ENCODE measurements around the gene GPX6.

The GPX6 gene

DNA sequence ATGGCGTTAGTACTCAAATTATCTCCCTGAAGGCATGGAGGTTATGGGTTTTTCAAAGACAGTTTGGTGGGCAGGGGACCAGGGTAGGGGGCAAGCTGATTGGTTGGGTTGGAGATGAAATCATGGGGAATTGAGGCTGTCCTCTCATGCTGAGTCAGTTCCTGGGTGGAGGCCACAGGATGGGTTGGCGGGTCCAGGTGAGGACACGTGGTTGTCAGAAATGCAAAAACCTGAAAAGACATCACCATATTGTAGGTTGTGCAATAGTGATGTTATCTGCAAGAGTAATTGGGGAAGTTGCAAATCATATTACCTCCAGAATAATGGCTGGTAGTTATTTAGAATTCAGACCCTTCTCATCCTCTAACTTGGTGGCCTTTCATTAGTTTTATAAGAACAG, 30.1 kb downstream of the GPX6 start:
- H3K27me3 ChIP-seq (ENCODE audit: insufficient read depth, poor library complexity, severe bottlenecking): peaks cover 8% of the 10 kb centered on the region
- H3K27ac ChIP-seq (replicated peaks): no peak overlapping the region
- no peak overlapping the region for H3K4me3 ChIP-seq (replicated peaks; ENCODE audit: insufficient read depth, low read length)
- TF ChIP-seq, protein P1, sequence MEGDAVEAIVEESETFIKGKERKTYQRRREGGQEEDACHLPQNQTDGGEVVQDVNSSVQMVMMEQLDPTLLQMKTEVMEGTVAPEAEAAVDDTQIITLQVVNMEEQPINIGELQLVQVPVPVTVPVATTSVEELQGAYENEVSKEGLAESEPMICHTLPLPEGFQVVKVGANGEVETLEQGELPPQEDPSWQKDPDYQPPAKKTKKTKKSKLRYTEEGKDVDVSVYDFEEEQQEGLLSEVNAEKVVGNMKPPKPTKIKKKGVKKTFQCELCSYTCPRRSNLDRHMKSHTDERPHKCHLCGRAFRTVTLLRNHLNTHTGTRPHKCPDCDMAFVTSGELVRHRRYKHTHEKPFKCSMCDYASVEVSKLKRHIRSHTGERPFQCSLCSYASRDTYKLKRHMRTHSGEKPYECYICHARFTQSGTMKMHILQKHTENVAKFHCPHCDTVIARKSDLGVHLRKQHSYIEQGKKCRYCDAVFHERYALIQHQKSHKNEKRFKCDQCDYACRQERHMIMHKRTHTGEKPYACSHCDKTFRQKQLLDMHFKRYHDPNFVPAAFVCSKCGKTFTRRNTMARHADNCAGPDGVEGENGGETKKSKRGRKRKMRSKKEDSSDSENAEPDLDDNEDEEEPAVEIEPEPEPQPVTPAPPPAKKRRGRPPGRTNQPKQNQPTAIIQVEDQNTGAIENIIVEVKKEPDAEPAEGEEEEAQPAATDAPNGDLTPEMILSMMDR (IDR thresholded peaks at IDR 0.05; ENCODE audit: insufficient read depth, low read length): no peak
- no peak for TF ChIP-seq SPI1 (IDR thresholded peaks at IDR 0.05; ENCODE audit: borderline replicate concordance, low read depth)
- TF ChIP-seq, protein P2, sequence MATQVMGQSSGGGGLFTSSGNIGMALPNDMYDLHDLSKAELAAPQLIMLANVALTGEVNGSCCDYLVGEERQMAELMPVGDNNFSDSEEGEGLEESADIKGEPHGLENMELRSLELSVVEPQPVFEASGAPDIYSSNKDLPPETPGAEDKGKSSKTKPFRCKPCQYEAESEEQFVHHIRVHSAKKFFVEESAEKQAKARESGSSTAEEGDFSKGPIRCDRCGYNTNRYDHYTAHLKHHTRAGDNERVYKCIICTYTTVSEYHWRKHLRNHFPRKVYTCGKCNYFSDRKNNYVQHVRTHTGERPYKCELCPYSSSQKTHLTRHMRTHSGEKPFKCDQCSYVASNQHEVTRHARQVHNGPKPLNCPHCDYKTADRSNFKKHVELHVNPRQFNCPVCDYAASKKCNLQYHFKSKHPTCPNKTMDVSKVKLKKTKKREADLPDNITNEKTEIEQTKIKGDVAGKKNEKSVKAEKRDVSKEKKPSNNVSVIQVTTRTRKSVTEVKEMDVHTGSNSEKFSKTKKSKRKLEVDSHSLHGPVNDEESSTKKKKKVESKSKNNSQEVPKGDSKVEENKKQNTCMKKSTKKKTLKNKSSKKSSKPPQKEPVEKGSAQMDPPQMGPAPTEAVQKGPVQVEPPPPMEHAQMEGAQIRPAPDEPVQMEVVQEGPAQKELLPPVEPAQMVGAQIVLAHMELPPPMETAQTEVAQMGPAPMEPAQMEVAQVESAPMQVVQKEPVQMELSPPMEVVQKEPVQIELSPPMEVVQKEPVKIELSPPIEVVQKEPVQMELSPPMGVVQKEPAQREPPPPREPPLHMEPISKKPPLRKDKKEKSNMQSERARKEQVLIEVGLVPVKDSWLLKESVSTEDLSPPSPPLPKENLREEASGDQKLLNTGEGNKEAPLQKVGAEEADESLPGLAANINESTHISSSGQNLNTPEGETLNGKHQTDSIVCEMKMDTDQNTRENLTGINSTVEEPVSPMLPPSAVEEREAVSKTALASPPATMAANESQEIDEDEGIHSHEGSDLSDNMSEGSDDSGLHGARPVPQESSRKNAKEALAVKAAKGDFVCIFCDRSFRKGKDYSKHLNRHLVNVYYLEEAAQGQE (IDR thresholded peaks at IDR 0.05; ENCODE audit: insufficient replicate concordance, low read depth): no peak
- no peak for TF ChIP-seq GABPA (IDR thresholded peaks at IDR 0.05; ENCODE audit: low read depth)
- TF ChIP-seq POLR2AphosphoS5 (IDR thresholded peaks at IDR 0.05; ENCODE audit: low read depth): no peak
- DNase-seq (ENCODE audit: low read depth in 1 of 2, low spot score in 1 of 2): no peak

DNA sequence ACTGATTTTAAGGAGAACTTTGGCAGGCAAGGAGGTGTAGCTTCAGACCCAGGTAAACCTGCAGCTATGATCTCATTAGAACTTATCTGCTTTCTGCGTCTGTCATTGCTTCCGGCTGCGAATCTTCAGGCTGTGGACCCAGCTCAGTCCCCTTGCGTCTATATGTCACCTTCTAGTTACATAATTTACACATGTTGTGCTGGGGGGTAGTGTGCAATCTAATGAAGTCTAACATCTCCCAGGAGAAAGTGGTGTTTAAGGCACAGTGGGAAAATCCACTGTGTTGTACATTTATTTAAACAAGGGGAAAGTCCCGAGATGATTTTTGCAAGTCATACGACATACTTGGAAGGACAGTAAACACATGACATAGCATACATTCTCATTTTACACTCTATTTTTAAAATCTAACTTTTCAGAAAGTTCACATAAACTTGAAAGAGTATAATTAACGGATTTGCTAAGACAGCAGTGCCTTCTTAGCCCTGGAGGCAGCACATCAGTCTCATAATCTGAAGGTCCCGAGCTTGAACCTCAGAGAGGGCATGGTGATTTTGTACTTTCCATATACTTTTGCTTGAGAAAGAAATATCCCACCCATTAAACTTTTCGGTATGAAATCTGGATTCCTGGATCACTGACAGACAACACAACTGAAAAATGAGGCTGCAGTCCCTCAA, 35.2 kb downstream of the GPX6 start:
- H3K27me3 ChIP-seq (ENCODE audit: insufficient read depth, poor library complexity, severe bottlenecking): peaks cover 23% of the 10 kb centered on the region
- TF ChIP-seq POLR2AphosphoS5 (IDR thresholded peaks at IDR 0.05; ENCODE audit: low read depth): no peak
- TF ChIP-seq, protein P1 (IDR thresholded peaks at IDR 0.05; ENCODE audit: insufficient read depth, low read length): no peak
- TF ChIP-seq, protein P2 (IDR thresholded peaks at IDR 0.05; ENCODE audit: insufficient replicate concordance, low read depth): no peak
- TF ChIP-seq GABPA (IDR thresholded peaks at IDR 0.05; ENCODE audit: low read depth): no peak
- no peak for TF ChIP-seq SPI1 (IDR thresholded peaks at IDR 0.05; ENCODE audit: borderline replicate concordance, low read depth)
- DNase-seq (ENCODE audit: low read depth in 1 of 2, low spot score in 1 of 2): no peak
- H3K4me3 ChIP-seq (replicated peaks; ENCODE audit: insufficient read depth, low read length): no peak overlapping the region
- no peak overlapping the region for H3K27ac ChIP-seq (replicated peaks)

DNA sequence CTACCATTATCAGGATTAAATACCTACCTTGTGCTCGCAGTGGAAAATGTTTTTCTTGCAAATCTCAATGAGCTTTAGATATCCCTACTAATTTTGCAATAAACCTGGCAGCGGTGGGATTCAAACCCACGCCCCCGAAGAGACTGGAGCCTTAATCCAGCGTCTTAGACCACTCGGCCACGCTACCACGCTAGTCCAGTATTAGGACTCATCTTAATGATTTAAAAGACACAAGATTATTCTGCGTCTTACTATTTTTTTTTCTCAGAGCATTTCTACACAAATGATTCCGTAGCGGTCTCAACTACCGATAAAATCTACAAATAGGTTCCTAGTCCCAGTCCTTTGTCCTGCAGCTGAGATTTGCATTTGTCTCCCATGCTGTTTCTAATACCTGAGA, 37.1 kb downstream of the GPX6 start:
- DNase-seq (ENCODE audit: low read depth in 1 of 2, low spot score in 1 of 2): no peak
- no peak overlapping the region for H3K27ac ChIP-seq (replicated peaks)
- TF ChIP-seq GABPA (IDR thresholded peaks at IDR 0.05; ENCODE audit: low read depth) (no peak), SPI1 (IDR thresholded peaks at IDR 0.05; ENCODE audit: borderline replicate concordance, low read depth) (no peak), POLR2AphosphoS5 (IDR thresholded peaks at IDR 0.05; ENCODE audit: low read depth) (no peak)
- TF ChIP-seq, protein P1 (IDR thresholded peaks at IDR 0.05; ENCODE audit: insufficient read depth, low read length): no peak
- TF ChIP-seq, protein P2 (IDR thresholded peaks at IDR 0.05; ENCODE audit: insufficient replicate concordance, low read depth): no peak
- no peak overlapping the region for H3K4me3 ChIP-seq (replicated peaks; ENCODE audit: insufficient read depth, low read length)
- H3K27me3 ChIP-seq (ENCODE audit: insufficient read depth, poor library complexity, severe bottlenecking): peaks cover 23% of the 10 kb centered on the region

All from HL-60 (cell line).